GM21423 (cell line): ENCODE data around the gene C3.

Experiments
- ATAC-seq: cut with Tn5 transposase; IDR thresholded peaks from one replicate; pipeline ENCODE4 v1.9.1; 2021; ENCODE audit warnings: mild to moderate bottlenecking, moderate library complexity; ENCODE audit not compliant: unreplicated experiment

Gene C3

DNA sequence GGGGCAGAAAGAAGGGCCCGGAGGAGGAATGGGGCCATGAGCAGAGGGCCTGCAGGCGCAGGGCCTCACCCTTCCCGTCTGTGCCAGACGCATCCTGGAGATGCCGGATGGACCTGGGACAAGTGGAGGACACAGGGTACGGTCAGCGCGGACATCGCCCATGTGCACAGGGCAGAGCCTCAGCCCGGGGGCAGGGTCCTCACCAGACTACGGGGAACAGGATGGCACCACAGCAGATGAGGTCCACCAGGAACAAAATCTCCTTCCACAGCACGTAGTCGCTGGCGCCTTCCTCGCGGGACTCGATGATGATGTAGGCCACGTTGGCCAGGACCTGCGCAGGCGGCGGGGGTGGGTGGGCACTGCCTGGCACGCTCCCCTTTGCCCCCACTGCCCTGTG lies 11.4 kb upstream of the C3 start:
- ATAC-seq: no peak

GRCh38 chr19:6730941-6731670 lies 10.7 kb upstream of the C3 start:
- no peak for ATAC-seq

GRCh38 chr19:6730153-6730804 lies 9.8 kb upstream of the C3 start:
- ATAC-seq: no peak

- ATAC-seq: no peak
Observed at GRCh38 chr19:6729573-6730152, 9.2 kb upstream of the C3 start.

GRCh38 chr19:6728346-6728745 lies 7.9 kb upstream of the C3 start:
- ATAC-seq: no peak

DNA sequence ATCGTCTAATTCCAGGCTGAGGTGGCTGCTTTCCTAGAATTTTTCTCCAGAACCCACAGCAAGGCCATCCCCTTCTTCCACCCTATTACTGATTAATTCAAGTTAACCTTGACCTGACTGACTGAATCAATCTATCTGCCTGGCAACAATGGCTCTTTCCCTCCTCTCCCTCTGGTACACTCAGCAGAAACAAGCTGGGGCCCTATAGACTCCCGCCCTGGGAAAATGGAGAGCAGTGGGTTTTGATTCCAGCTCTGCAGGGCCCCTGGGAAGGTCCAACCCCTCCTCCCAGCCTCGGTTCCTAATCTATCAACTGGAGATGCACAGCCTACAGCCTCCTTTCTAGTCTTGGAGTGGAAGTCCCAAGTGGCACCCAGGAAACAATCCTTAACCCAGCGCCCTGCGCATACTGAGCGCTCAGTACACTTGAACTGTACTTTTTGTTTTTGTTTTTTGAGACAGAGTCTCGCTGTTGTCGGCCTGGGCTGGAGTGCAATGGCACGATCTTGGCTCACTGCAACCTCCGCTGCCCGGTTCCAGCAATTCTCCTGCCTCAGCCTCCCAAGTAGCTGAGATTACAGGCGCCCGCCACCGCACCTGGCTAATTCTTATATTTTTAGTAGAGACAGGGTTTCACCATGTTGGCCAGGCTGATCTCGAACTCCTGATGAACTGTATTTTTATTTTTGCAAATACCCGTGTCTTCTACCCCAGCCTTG lies 5.2 kb upstream of the C3 start:
- no peak for ATAC-seq

DNA sequence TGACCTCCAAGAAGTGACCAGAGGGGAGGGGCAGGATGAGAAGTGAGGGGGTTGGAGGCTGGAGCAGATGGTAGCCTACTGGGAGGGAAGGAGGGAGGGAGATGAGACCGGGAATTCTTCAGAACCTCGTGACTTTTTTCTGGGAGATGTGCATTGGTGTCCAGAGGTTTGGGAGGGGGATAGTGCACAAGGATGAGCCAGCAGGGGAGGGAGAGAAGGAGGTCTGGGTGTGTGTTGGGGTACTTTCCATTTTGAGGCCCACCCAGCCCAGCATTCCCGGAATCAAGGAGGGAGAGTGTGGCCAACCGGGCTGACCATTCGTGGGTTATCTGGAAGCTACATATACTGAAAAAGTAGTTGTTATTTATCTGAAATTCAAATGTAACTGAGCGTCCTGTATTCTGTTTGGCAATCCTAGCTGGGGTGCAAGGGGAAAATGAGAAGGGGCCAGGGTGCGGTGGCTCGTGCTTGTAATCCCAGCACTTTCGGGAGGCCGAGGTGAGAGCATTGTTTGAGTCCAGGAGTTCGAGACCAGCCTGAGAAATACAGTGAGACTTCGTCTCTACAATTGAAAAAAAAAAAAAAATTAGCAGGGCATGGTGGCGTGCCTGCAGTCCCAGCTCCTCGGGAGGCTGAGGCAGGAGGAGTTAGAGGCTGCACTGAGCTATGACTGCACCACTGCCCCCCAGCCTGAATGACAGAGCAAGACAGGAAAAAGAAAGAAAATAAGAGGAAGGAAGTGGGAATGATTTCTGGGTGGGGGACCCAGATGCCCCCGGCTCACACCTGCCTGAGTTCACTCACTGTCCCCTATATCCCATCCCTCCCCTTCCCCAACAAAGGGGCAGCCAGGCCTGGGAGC lies 4.4 kb upstream of the C3 start:
- ATAC-seq: no peak

DNA sequence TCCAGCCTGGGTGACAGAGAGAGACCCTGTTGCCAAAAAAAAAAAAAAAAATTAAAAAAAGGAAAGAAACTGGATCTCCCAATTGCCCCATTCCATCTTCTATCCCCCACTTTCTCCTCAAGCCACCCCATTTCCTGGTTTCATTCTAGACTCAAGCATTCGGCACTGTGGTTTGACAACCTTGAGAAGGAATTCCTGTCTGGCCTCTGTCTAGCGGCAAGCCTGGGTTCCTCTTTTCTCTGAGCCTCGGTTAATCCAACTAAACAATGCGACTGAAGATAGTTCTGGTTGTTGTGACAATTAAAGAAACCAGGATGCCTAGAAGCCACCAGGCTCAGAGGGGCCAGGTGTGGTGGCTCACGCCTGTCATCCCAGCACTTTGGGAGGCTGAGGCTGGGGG lies 3.3 kb upstream of the C3 start:
- ATAC-seq: no peak

DNA sequence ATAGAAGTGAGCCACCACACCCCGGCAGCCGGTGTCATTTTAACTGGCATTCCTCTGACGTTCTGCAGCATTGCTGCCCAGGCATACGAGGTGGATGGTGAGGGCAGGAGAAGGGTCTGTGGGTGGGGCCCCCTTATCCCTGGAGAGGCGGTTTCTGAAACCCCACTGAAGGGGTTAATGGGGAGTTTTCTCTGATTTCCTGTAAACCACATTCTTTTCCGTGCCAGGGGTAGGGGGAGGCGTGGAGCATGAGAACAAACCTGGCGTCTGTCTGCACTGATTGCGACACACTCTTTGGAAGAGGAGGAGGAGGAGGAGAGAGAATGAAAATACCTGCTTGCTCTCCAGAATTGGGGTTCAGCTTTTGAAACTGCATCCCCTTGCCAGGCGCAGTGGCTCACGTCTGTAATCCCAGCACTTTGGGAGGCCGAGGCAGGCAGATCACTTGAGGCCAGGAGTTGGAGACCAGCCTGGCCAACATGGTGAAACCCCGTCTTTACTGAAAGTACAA lies 2.7 kb upstream of the C3 start:
- ATAC-seq: no peak

GRCh38 chr19:6721773-6722172 lies 1.3 kb upstream of the C3 start:
- no peak for ATAC-seq

- ATAC-seq: no peak
Observed at GRCh38 chr19:6721138-6721474, 656 bp upstream of the C3 start.

DNA sequence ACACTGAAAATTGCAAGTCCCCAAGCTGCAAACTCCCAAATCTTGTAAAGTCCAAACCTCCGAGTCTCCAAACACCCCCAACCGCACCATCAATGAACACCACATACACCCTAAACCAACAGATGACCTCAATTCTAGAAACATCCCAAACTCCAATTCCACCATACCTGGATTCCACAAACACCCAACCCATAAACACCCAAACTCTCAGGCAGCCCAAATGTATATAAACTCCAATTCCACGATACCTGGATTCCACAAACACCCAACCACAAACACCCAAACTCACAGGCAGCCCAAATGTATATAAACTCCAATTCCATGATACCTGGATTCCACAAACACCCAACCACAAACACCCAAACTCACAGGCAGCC lies 470 bp downstream of the C3 start:
- no peak for ATAC-seq

DNA sequence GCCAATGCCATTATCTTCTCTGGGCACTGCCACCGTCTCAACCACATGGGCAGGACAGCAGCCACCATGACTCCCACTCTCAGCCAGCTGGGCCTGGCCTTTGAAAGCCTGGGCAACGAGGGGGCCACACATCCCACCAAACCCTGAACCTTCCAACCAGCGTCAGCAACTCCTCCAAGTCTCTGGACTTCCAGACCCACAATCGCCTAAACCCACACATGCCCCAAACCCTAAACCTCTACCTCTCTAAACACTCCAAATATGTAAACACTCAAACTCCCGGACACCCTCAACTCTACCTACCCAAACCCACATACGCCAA lies 949 bp downstream of the C3 start:
- no peak for ATAC-seq

GRCh38 chr19:6718741-6719539 lies 1.5 kb downstream of the C3 start:
- no peak for ATAC-seq

GRCh38 chr19:6718111-6718740 lies 2.2 kb downstream of the C3 start:
- ATAC-seq: no peak

GRCh38 chr19:6717441-6717971 lies 2.9 kb downstream of the C3 start:
- ATAC-seq: no peak

DNA sequence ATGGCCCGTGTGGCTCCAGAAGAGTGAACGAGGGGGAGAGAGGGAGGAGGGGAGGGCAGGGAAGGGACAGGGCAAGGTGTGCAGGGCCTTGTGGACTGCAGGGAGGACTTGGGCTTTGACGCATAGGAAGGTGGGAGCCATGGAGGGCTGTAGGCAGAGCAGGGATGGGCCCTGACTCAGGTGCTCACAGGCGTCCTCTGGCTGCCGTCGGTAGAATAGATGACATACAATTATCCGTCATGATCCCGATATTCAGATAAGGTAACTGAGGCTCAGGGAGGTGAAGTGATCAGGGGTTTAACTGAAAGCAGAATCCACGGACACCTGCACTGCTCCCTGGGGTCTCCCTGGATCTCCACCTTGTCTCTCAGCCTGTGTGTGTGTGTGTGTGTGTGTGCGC lies 3.4 kb downstream of the C3 start:
- no peak for ATAC-seq

DNA sequence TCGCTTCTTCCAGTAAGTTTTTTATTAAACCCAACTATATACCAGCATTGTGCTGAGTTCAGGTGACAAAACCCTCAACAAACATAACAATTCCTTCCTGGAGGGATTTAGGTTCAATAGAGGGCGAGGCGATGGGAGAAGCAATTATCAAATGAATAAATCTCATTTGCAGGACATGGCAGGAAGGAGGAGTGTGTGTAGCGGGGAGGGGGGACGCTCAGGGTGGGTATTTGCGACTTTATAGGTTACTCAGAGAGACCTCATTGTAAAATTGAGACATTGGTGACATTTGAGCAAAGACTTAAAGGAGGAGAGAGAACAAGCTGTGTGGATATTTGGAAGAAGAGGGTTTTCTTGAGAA lies 3.9 kb downstream of the C3 start:
- ATAC-seq: no peak

DNA sequence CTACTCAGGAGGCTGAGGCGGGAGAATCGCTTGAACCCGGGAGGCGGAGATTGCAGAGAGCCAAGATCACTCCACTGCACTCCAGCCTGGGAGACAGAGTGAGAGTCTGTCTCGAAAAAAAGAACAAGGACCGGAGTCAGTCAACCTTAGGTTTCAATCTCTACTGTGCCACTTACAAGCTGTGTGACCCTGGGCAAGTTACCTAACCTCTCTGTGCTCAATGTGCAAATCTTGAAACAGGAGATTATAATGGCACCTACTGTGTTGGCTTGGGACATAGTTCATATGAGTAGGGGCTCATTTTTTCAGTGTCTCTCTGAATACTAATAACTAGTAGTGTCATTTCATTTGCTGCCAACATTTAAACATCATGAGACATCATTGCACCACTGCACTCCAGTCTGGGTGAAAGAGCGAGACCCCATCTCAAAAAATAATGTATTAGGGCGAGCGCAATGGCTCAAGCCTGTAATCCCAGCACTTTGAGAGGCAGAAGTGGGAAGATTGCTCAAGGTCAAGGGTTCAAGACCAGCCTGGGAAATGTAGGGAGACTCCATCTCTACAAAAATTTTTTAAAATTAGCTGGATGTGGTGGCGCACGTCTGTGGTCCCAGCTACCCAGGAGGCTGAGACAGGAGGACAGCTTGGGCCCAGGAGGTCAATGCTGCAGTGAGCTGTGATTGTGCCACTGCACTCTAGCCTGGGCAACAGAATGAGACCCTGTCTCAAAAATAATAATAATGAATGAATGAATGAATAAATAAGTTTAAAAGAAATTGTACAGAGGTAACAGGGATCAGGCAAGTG lies 5.5 kb downstream of the C3 start:
- ATAC-seq: no peak
